ENCODE results near the gene FUT9.

The FUT9 gene

DNA sequence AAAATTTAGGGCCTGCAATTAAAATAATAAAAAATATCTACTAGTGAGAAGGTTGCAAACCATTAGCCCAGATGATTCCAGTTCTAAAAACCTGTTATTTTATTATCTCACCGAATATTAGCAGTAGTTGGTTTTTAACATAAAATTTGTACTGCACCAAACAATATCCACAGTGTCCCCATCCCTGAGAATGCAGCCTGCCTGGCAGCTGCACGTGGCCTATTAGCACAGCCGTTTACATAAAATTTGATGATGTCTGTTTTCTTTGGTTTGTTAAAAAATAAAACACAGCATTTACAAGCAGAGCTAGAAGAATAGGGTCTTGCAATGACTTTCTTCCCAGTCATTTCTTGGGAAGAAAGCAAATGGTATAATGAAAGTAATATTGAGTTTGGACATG lies 58.2 kb downstream of the FUT9 start:
- Mint-ChIP-seq H3K9me3 (no peaks in the 10 kb centered on the region), H3K4me1 (no peaks in the 10 kb centered on the region), H3K4me3 (no peak overlapping the region), H3K27ac (no peak overlapping the region), H3K27me3 (ENCODE audit: low read depth) (no peaks in the 10 kb centered on the region), H3K36me3 (ENCODE audit: low read depth) (no peaks in the 10 kb centered on the region)
- TF ChIP-seq, protein P1, sequence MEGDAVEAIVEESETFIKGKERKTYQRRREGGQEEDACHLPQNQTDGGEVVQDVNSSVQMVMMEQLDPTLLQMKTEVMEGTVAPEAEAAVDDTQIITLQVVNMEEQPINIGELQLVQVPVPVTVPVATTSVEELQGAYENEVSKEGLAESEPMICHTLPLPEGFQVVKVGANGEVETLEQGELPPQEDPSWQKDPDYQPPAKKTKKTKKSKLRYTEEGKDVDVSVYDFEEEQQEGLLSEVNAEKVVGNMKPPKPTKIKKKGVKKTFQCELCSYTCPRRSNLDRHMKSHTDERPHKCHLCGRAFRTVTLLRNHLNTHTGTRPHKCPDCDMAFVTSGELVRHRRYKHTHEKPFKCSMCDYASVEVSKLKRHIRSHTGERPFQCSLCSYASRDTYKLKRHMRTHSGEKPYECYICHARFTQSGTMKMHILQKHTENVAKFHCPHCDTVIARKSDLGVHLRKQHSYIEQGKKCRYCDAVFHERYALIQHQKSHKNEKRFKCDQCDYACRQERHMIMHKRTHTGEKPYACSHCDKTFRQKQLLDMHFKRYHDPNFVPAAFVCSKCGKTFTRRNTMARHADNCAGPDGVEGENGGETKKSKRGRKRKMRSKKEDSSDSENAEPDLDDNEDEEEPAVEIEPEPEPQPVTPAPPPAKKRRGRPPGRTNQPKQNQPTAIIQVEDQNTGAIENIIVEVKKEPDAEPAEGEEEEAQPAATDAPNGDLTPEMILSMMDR (IDR thresholded peaks at IDR 0.05; ENCODE audit: unreplicated experiment in 3 of 3), result no peak

DNA sequence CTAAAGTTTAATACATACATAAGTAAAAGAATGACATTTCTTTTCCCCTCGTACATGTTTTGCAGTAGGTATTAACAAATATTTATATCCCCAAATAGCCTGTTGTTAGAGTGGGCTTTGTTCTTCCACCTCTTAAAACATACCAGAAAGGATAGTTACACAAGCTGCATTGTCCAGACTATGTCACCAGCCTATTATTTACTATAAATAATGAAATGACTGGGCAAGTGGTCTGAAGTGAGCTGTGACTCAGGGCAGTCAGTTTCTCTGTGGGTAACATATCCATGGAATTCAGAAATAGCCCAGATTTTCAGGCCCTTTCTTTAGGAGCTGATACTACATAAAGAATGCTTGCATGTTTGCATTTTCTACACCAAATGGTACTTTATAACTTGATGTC lies 60.1 kb downstream of the FUT9 start:
- H3K4me1 Mint-ChIP-seq, result no peaks in the 10 kb centered on the region
- no peak overlapping the region for H3K27ac Mint-ChIP-seq
- no peaks in the 10 kb centered on the region for H3K27me3 Mint-ChIP-seq (ENCODE audit: low read depth)

DNA sequence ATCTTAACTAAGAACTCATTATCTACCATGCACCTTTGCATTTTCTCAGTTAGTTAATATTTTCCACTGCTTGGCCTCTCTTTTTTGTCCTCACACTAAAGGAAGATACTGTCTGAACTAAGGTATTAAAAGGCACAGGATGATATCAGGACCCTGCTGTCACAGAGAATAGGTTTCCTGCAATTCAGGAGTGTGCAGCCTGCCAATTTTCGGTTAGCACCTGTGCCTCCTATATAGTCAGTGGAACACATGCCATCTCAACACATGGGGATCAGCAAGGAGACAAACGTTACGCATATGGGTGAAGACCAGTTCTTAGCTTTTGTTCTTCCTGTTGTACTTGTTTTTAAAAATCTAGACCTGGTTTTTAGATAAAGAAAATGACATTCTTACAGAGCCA lies 71.0 kb downstream of the FUT9 start:
- Mint-ChIP-seq H3K4me3 (no peak overlapping the region), H3K27ac (no peak overlapping the region), H3K4me1 (no peaks in the 10 kb centered on the region), H3K9me3 (no peaks in the 10 kb centered on the region), H3K27me3 (ENCODE audit: low read depth) (peaks cover 3% of the 10 kb centered on the region), H3K36me3 (ENCODE audit: low read depth) (peaks cover 4% of the 10 kb centered on the region)
- TF ChIP-seq, protein P1 (IDR thresholded peaks at IDR 0.05; ENCODE audit: unreplicated experiment in 3 of 3), result no peak

More for the DNA sequence above, 60.1 kb downstream of the FUT9 start:
- TF ChIP-seq, protein P1 (IDR thresholded peaks at IDR 0.05; ENCODE audit: unreplicated experiment in 3 of 3), result no peak
- H3K4me3 Mint-ChIP-seq, result no peak overlapping the region
- H3K36me3 Mint-ChIP-seq (ENCODE audit: low read depth), result no peaks in the 10 kb centered on the region
- H3K9me3 Mint-ChIP-seq, result no peaks in the 10 kb centered on the region

DNA sequence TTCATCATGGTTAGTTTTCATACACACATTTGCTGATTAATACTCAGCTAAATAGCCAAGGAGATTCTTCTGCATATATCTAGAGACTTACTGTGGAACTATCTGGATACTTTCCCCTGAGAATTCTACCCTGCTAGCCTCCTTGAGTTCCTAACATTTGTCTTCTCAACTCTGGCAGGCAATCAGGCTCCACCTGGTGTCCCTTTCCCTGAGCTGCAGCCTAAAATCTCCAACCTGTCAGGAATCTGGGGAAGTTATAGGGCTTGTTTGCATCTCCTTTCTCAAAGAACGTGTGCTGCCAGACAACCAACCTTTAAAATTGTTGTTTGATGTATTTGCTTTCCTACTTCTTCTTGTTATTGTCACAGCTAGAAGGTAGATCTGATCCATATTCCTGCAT lies 73.4 kb downstream of the FUT9 start:
- no peak overlapping the region for H3K27ac Mint-ChIP-seq
- H3K9me3 Mint-ChIP-seq, result no peaks in the 10 kb centered on the region
- H3K4me3 Mint-ChIP-seq, result no peak overlapping the region
- no peaks in the 10 kb centered on the region for H3K4me1 Mint-ChIP-seq
- TF ChIP-seq, protein P1 (IDR thresholded peaks at IDR 0.05; ENCODE audit: unreplicated experiment in 3 of 3), result peak in 2 of 3 experiments; percentile 21 to 30
- peaks cover 3% of the 10 kb centered on the region for H3K27me3 Mint-ChIP-seq (ENCODE audit: low read depth)
- H3K36me3 Mint-ChIP-seq (ENCODE audit: low read depth), result peaks cover 4% of the 10 kb centered on the region

DNA sequence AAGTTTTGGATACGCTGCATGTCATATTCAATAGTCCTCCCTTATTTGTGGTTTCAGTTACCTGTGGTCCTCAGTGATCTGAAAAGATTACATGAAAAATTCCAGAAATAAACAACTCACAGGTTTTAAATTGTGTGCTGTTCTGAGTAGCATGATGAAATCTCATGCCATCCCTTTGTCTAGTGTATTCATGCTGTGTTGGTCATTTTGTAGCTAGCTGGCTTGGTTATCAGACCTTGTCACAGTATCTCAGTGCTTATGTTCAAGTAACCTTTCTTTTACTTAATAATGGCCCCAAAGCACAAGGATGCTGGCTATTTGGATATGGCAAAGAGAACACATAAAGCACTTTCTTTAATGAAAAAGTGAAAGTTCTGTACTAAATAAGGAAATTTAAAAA lies 78.3 kb downstream of the FUT9 start:
- Mint-ChIP-seq H3K9me3 (no peaks in the 10 kb centered on the region), H3K27ac (no peak overlapping the region), H3K27me3 (ENCODE audit: low read depth) (peaks cover 3% of the 10 kb centered on the region), H3K4me3 (no peak overlapping the region), H3K36me3 (ENCODE audit: low read depth) (no peaks in the 10 kb centered on the region), H3K4me1 (no peaks in the 10 kb centered on the region)
- TF ChIP-seq, protein P1 (IDR thresholded peaks at IDR 0.05; ENCODE audit: unreplicated experiment in 3 of 3), result no peak

DNA sequence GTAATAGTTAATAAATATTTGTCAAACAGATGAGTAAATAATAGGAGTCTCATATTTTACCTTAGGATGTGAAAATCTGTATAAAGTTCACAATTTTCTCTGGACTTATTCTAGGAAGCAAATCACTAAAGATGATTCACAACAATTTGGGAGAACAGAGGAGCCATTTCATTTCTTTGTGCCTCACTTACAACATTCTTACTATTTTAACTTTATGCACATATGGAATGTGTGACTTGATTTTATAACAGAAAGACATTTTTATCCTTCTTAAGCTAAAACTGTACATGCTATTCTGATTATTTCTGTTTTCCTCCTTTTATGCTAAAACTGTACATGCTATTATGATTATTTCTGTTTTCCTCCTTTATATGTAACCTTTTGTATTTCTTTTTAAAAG lies 83.3 kb downstream of the FUT9 start:
- TF ChIP-seq, protein P1 (IDR thresholded peaks at IDR 0.05; ENCODE audit: unreplicated experiment in 3 of 3), result no peak
- no peak overlapping the region for H3K27ac Mint-ChIP-seq
- no peaks in the 10 kb centered on the region for H3K36me3 Mint-ChIP-seq (ENCODE audit: low read depth)
- no peak overlapping the region for H3K4me3 Mint-ChIP-seq
- no peaks in the 10 kb centered on the region for H3K4me1 Mint-ChIP-seq
- peaks cover 3% of the 10 kb centered on the region for H3K27me3 Mint-ChIP-seq (ENCODE audit: low read depth)
- no peaks in the 10 kb centered on the region for H3K9me3 Mint-ChIP-seq

All from nephron (organoid).